ENCODE measurements around the gene CBX4. TPM values are rescaled to one million over a fixed set of nuclear protein-coding genes. Genes with fewer than 3 reads are reported as not detected.

Gene CBX4
- total and polyA plus RNA-seq, 2 of the 13 experiments (the other 11 are each of a cell fraction or from before 2014, with no cell fraction given) = 25.8 to 50.8 TPM

DNA sequence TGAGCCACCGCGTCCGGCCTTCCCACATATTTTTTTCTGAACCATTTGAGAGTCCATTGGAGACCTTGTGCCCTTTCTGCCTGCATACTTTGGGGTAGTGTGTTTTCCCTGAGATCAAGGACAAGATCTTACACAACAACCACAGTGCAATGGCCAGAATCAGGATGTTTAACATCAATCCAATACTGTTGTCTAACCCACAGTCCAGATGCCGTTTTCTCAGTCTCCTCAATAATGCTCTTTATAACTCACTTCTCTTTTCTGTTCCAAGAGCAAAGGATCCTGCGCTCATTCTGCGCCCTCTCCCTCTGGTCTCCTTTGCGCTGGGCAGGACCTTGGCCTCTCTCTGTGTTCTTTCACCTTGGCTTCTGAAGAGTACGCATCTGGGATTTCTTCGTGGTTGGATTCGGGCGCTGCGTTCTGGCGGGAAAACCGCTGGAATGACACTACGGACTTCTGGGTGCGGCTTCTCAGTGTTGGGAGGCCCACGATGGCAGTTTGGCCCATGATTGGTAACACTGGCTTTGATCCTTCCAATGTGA lies 16.6 kb downstream of the CBX4 start (continued):
- no peak for TF ChIP-seq SYNCRIP (IDR thresholded peaks at IDR 0.05; ENCODE audit: insufficient read depth, low read depth, low read length)
- no peak for TF ChIP-seq ZNF10 (CRISPR knock-in tag; IDR thresholded peaks at IDR 0.05; ENCODE audit: borderline replicate concordance, low read depth)
- no peak for TF ChIP-seq PTBP1 (IDR thresholded peaks at IDR 0.05; ENCODE audit: low read depth, low read length, poor library complexity, severe bottlenecking)
- TF ChIP-seq NPAS2 (CRISPR knock-in tag; IDR thresholded peaks at IDR 0.05; ENCODE audit: borderline replicate concordance) = no peak
- TF ChIP-seq MXD3 (CRISPR knock-in tag; IDR thresholded peaks at IDR 0.05) = no peak
- no peak for TF ChIP-seq CBX1 (IDR thresholded peaks at IDR 0.05; ENCODE audit: low read depth)
- TF ChIP-seq ZNF318 (CRISPR knock-in tag; IDR thresholded peaks at IDR 0.05) = no peak
- TF ChIP-seq YY1 (IDR thresholded peaks at IDR 0.05; ENCODE audit: insufficient read depth, insufficient replicate concordance, low read depth, low read length) = no peak
- peak; percentile 87; the same call in 1 of the 2 replicates for TF ChIP-seq BRCA1 (CRISPR knock-in tag; IDR thresholded peaks at IDR 0.05)
- TF ChIP-seq ZBTB8A (CRISPR knock-in tag; IDR thresholded peaks at IDR 0.05; ENCODE audit: borderline replicate concordance, low read depth) = no peak
- peak; percentile 88 for TF ChIP-seq HHEX (CRISPR knock-in tag; IDR thresholded peaks at IDR 0.05)
- no peak for TF ChIP-seq ZBTB14 (CRISPR knock-in tag; IDR thresholded peaks at IDR 0.05)
- TF ChIP-seq MEIS1 (CRISPR knock-in tag; IDR thresholded peaks at IDR 0.05; ENCODE audit: borderline replicate concordance) = peak; percentile 80; the same call in 1 of the 2 replicates
- peak; percentile 82 for TF ChIP-seq ZNF556 (CRISPR knock-in tag; IDR thresholded peaks at IDR 0.05; ENCODE audit: borderline replicate concordance)
- peak; percentile 92 for TF ChIP-seq HOXA3 (CRISPR knock-in tag; IDR thresholded peaks at IDR 0.05)
- TF ChIP-seq ZNF501 (CRISPR knock-in tag; IDR thresholded peaks at IDR 0.05) = peak; percentile 22; the same call in 1 of the 2 replicates
- no peak for TF ChIP-seq ATAD3A (CRISPR knock-in tag; IDR thresholded peaks at IDR 0.05)
- TF ChIP-seq ZFP36 (IDR thresholded peaks at IDR 0.05; ENCODE audit: borderline replicate concordance, low read depth, low read length, partially characterized antibody) = no peak
- TF ChIP-seq JDP2 (CRISPR knock-in tag; IDR thresholded peaks at IDR 0.05; ENCODE audit: borderline replicate concordance) = no peak; the same call in 1 of the 2 replicates
